Right renal cortex interstitium (tissue), 3 donors: ENCODE measurements around the gene ARHGAP22. TPM values are rescaled to one million over a fixed set of nuclear protein-coding genes. Genes with fewer than 3 reads are reported as not detected.
A peak's percentile ranks its signal among the peaks of the same experiment; 100 is the strongest.

Source experiments
- DNase-seq, 3 donors: peaks; one replicate each; pipeline ENCODE4 v3.0.0-alpha.2; 2013; ENCODE audit warnings: low read depth in 3 of 3, low spot score in 2 of 3
- polyA plus RNA-seq, 3 donors: library from polyadenylated mRNA; unstranded; fragments of 120-200 nt; gene quantifications; one replicate each; pipeline ENCODE4 v1.2.1, GENCODE V29; 2013; ENCODE audit not compliant: insufficient read length in 3 of 3

ARHGAP22 gene
- polyA plus RNA-seq, 3 donors = 1.1 to 1.7 (median 1.1) TPM

- DNase-seq = no peak
Measured at GRCh38 chr10:48536156-48536500, 68.7 kb downstream of the ARHGAP22 start.

GRCh38 chr10:48535416-48536155 is 69.3 kb downstream of the ARHGAP22 start:
- DNase-seq = no peak

GRCh38 chr10:48533951-48534720 is 70.7 kb downstream of the ARHGAP22 start:
- no peak for DNase-seq

GRCh38 chr10:48533540-48533939 is 71.3 kb downstream of the ARHGAP22 start:
- no peak for DNase-seq

- DNase-seq = no peak
Measured at GRCh38 chr10:48531486-48531885, 73.4 kb downstream of the ARHGAP22 start.

- no peak for DNase-seq
Measured at GRCh38 chr10:48529331-48529730, 75.5 kb downstream of the ARHGAP22 start.

GRCh38 chr10:48527756-48528155 is 77.1 kb downstream of the ARHGAP22 start:
- DNase-seq = no peak

GRCh38 chr10:48526846-48527505 is 77.9 kb downstream of the ARHGAP22 start:
- no peak for DNase-seq

- no peak for DNase-seq
Measured at GRCh38 chr10:48526011-48526821, 78.7 kb downstream of the ARHGAP22 start.

GRCh38 chr10:48525113-48525512 is 79.8 kb downstream of the ARHGAP22 start:
- no peak for DNase-seq

- no peak for DNase-seq
Measured at GRCh38 chr10:48523820-48524758, 80.8 kb downstream of the ARHGAP22 start.

GRCh38 chr10:48523212-48523819 is 81.6 kb downstream of the ARHGAP22 start:
- peak in 2 of 3 donors; percentile 45 to 49 for DNase-seq

- no peak for DNase-seq
Measured at GRCh38 chr10:48522011-48522765, 82.7 kb downstream of the ARHGAP22 start.

- no peak for DNase-seq
Measured at GRCh38 chr10:48520594-48520993, 84.3 kb downstream of the ARHGAP22 start.

- no peak for DNase-seq
Measured at GRCh38 chr10:48520184-48520506, 84.7 kb downstream of the ARHGAP22 start.

- DNase-seq = no peak
Measured at GRCh38 chr10:48519481-48520183, 85.2 kb downstream of the ARHGAP22 start.

- no peak for DNase-seq
Measured at GRCh38 chr10:48518986-48519385, 85.9 kb downstream of the ARHGAP22 start.
